HG03457 (cell line): ENCODE measurements around the gene CHI3L1.

Source experiments
- ATAC-seq: cut with Tn5 transposase; IDR thresholded peaks from one replicate; pipeline ENCODE4 v1.9.1; 2021; ENCODE audit warnings: moderate number of reproducible peaks; ENCODE audit not compliant: unreplicated experiment

Gene CHI3L1

DNA sequence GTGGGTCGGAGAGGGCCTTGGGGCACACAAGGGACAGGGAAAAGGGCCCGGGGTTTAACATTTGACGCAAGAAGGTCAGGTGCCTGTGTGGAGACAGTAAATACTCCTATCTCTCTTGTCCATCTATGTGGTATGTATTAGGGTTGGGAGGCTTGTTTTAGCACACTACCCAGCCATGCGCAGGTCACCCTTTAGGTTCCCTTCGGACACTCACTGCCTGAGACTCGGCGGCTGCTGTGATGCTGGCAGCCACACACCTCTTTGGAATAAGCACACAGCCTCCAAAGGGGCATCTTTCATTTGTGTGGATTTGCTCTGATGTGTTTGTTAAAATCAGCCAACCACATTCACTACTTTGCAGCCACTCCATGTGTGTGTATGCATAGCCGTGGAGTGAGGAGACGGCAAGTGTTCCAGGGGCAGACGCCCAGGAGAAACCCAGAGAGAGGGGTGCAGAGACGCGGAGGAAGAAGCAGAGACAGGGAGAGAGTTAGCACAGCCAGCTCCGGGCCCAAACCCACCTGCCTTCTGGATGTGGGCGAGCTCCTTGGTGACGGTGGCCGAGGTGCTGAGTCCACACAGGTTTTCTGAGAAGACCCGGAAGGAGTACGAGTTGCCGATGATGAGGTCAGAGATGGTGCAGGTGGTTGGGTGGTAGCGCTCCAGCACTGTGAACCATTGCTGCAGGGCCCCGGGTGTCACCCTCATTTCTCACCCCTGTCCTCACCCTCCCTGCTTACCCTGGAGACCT, 16.6 kb downstream of the CHI3L1 start:
- no peak for ATAC-seq

DNA sequence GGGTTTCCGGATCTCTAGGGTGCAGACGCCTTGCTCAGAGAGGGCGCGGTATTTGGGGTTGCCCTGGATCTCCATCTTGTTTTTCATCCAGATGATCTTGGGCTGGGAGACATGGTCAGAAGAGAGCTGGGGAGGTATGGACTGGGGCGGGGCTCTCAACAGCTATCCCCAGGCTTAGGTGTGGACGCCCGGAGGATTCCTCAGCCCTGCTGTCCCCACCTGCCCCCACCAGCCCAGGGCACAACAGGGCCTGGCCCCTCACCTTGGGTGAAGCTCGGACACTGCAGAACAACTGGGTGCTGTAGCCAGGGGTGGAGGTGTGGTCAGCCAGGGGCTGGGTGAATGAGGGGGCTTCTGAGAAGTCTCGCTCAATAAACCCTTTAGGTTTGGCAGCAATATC, 17.5 kb downstream of the CHI3L1 start:
- ATAC-seq: no peak

DNA sequence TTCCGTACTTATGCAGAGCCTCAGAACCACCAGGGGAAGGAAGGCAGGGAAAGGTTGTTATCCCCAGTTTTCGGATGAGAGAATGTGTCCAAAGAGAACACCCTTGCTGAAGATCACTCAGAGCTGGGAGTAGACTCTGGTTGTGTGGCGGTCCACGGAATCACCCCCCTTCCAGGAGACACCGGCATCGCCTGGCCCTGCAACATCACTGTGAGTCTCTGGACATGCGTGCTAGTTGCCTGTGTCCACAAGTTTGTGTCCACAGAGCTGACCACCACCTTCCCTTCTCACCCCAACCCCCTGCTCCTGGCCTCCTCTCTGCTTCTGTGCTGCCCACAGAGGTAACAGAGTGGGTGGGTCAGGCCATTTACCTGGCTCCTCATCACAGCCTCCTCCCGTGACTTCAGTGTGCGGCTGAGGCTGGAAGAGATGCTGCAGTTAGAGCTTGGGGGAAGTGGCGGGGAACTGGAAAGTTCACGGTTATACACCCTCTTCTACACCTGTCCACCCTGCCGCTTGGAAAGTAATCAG, 18.2 kb downstream of the CHI3L1 start:
- no peak for ATAC-seq

DNA sequence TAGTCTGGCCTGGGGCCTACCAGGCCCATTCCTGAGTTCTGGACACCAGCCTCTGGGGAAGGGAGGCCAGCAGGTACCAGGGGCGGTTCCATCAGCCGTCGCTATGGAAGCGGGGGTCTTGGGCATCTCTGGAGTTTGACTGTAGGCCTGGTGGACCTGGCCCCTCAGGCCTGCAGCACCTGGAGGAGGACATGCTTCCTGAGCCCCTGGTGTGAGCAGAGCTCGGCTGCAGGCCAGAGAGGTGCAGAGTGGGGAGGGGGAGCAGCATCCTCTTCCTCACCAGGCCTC, 18.6 kb downstream of the CHI3L1 start:
- no peak for ATAC-seq

DNA sequence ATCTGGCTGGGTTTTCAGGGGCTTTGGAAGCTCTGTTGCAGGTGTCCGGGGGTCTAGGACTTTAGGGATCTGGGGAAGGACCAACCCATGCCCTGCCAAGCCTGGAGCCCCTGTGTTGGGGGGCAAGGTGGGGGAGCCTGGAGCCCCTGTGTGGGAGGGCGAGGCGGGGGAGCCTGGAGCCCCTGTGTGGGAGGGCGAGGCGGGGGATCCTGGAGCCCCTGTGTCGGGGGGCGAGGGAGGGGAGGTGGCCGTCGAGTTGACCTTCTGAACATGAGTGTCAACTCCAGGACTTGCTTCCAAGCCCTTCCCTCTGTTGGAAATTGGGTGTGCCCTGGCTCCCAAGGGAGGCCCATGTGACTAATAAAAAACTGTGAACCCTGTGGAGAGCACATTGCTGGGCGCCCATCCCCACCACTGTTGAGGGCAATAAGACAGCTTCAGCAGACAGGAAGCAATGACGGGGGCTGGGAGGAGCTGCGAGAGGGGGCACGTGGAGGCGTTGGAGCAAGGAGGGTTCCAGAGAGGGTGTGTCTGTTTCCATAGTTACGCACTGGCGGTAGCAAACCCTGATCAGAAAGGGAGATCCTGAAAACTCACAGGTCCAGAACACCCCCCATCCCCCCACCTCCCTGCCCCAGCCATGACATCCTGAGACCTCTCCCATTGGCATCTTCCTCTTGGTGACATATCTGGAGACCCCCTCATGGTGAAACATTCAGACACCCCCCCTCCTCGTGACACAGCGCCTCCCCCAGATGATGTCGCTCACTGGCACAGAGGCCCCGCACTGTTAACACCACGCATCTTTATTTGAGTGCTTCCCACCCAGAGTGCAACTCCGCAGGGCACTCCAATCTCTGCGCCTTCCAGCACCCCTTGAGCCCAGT, 19.2 kb downstream of the CHI3L1 start:
- ATAC-seq: no peak

DNA sequence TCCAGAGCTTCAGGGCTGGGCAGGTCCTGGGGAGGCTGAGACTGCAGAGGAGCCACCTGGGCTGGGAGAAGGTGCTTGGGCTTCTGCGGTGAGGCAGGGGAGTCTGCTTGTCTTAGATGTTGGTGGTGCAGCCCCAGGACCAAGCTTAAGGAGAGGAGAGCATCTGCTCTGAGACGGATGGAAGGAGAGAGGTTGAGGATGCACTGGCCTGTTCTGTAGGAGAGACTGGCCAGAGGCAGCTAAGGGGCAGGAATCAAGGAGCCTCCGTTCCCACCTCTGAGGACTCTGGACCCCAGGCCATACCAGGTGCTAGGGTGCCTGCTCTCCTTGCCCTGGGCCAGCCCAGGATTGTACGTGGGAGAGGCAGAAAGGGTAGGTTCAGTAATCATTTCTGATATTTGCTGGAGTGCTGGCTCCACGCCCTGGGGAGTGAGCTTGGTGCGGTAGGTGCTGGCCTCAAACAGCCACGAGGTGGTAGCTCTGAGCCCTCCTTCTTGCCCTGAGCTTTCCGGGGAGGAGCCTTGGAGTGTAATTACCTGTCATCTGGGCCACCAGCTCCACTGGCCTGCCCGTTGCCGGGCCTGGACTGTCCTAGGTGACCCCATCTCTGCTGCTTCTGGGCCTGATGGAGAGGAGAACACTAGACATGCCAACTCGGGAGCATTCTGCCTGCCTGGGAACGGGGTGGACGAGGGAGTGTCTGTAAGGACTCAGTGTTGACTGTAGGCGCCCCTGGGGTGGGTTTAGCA, 20.1 kb downstream of the CHI3L1 start:
- no peak for ATAC-seq

DNA sequence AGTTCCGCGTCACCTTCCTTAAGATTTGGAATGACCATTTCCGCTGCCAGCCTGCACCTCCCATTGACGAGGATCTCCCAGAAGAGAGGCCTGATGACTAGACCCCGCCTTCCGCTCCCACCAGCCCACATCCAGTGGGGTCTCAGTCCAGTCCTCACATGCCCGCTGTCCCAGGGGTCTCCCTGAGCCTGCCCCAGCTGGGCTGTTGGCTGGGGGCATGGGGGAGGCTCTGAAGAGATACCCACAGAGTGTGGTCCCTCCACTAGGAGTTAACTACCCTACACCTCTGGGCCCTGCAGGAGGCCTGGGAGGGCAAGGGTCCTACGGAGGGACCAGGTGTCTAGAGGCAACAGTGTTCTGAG, 20.7 kb downstream of the CHI3L1 start:
- no peak for ATAC-seq

DNA sequence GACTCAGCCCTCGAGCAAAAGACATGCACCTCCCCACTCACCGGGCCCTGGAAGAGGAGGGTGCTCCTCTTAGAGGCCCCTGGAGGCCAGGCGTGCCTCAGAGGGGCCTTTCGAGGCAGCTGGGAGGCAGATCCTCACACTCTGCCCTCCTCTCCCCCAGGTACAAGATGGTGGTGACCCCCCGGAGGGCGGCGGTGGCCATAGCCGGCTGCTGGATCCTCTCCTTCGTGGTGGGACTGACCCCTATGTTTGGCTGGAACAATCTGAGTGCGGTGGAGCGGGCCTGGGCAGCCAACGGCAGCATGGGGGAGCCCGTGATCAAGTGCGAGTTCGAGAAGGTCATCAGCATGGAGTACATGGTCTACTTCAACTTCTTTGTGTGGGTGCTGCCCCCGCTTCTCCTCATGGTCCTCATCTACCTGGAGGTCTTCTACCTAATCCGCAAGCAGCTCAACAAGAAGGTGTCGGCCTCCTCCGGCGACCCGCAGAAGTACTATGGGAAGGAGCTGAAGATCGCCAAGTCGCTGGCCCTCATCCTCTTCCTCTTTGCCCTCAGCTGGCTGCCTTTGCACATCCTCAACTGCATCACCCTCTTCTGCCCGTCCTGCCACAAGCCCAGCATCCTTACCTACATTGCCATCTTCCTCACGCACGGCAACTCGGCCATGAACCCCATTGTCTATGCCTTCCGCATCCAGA, 21.3 kb downstream of the CHI3L1 start:
- no peak for ATAC-seq

DNA sequence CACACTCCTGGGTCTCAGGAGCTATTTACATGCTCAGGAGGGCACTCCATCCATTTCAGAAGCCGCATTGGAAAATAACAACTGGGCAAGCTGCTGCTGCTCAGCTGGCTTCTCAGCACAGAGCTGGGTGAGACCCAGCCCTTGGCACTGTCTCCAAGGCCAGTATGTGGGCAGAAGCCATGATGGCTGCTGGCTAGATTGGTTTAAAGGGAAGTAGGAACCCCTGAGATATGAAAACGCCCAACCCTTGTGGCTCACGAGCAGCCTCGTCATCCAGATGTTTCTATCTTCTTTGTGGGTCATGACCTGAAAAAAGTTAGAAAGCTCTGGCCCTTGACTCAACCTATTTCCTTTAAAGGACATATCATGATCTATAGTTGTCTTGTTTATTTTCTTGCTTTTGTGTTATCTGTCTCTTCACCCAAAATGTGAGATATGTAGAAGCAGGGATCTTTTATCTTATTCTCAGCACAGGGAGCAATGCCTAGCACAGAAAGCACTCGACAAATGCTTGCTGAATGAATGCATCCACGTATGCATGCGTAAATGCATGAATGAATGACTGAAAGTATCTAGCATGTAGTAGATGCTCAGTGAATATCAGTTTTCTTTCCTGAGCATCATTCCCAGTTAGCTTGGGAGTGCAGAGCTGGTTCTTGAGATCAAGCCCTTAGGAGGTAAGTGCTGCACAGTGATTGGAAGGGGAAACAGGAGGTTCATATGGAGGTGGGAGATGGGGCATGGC, 22.4 kb downstream of the CHI3L1 start:
- no peak for ATAC-seq

DNA sequence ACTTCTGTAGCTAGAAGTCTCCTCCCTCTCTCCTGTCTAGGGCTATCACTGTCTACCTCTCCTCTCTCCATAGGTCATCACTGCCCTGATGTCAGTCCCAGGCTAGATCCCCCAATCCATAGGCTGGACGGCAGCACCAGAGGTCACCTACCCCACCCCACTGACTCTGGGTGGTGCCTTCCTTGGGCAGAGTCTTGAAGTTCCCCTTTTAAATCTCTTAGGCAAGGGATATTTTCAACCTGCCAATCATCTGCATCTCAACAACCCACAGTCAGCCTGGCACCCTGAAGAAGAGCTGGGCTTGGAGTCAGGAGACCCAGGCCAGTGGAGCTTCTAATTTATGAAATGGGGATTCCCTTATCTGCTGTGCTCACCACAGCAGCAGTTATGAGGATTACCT, 24.1 kb downstream of the CHI3L1 start:
- no peak for ATAC-seq

DNA sequence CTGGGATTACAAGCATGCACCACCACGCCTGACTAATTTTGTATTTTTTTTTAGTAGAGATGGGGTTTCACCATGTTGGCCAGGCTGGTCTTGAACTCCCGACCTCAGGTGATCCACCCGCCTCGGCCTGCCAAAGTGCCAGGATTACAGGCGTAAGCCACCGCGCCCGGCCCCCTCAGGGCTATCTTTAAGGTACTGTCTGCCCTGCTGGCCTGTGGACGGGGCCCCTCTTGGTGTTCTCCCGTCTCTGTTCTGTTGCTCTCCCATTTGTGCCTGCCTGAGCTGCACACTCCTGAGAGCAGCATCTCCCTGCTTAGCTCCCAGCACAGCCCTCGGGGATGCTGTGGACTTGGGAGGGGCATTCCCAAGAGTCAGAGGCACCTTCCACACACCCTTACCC, 24.8 kb downstream of the CHI3L1 start:
- no peak for ATAC-seq

DNA sequence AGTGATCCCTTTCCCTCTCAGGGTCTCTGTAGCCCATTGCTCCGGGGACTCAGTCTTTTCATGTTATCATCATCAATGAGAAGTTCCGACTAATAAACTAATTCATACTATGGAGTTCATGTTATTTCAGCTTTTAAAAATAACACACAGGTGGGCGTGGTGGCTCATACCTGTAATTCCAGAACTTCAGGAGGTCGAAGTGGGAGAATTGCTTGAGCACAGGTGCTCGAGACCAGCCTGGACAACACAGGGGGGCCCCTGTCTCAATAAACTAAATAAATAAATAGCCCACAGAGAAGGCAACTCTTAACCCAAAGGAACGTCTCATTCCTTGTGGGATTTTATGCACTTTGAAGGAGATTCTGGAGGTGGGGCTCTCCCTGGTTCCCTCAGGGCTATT, 25.3 kb downstream of the CHI3L1 start:
- no peak for ATAC-seq

DNA sequence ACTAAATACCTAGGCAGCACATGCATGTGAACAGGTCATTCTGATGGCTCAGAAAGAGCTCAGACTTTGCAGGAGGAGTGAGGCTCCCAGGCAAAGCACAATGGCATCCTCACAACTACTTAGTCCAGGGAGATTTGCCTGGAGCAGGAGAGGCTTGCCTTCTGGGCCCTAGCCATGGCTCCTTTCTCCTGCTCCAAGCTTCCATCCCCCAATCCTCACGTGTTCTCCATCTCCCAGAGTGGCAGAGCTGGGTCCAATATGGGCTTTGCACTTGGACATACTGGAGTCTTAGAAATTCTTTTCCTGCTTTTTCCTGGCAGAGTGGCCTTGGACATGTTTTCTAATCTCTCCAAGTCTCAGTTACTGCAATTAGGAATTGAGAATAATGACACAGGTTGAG, 26.7 kb downstream of the CHI3L1 start:
- ATAC-seq: no peak

DNA sequence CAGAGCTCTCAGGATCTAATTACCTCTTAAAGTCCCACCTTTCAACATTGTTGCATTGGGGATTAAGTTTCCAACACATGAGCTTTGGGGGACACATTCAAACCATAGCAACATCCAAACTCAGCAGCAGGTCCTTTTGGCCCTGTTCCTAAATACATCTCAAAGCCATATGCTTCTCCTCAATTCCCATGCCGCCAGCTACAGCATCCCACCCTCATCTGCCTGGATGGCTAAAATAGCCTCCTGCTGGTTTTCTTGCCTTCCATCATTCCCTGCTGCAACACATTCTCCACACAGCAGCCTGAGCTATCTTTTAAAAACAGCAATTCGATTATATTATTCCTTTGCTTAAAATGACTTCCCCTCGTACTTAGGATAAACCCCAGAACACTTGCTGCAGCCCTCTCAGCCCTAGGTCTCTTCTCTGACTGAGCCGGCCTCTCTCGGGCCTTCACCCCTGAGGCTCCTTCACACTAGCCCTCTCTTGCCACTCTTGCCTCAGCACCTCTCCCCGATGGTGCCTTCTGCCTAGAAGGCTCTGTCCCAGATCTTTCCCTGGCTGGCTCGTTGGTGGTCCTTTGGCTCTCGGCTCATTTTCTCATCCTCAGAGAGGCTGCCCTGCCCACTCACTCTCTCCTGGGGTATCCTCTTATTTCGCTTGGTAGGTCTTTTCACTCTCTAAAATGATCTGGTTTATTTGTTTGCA, 27.4 kb downstream of the CHI3L1 start:
- no peak for ATAC-seq

DNA sequence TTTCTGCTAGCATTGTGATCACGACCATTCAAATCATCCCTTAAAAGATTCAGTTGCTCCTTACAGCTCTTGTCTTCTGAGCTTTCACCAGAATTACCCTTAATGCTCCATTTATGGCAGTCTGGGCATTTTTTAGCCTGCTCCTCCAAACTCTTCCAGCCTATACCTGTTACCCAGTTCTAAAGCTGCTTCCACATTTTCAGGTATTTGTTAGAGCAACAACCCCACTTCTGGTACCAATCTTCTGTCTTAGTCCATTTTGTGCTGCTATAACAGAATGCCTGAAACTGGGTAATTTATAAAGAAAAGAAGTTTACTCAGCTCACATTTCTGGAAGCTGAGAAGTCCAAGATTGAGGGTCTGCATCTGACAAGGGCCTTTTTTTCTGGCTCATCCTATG, 28.1 kb downstream of the CHI3L1 start:
- no peak for ATAC-seq

DNA sequence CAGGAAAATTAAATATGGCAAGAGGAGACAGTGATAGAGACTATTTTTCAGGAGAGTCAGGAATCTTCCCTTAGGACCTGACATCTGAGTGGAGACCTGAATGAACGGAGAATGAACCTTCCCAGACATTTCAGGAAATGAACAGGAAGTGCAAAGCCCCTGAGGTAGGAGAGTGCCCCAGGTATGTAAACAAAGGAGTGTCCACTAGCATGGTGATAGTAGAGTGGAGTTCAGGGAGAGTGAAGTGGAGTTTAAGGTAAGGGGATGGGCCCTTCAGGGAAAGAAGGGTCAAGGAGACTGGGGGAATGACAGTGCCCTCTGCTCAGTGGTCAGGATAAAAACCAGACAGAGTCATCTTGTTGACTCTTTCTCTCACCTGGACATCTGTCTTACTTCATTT, 30.2 kb downstream of the CHI3L1 start:
- no peak for ATAC-seq

DNA sequence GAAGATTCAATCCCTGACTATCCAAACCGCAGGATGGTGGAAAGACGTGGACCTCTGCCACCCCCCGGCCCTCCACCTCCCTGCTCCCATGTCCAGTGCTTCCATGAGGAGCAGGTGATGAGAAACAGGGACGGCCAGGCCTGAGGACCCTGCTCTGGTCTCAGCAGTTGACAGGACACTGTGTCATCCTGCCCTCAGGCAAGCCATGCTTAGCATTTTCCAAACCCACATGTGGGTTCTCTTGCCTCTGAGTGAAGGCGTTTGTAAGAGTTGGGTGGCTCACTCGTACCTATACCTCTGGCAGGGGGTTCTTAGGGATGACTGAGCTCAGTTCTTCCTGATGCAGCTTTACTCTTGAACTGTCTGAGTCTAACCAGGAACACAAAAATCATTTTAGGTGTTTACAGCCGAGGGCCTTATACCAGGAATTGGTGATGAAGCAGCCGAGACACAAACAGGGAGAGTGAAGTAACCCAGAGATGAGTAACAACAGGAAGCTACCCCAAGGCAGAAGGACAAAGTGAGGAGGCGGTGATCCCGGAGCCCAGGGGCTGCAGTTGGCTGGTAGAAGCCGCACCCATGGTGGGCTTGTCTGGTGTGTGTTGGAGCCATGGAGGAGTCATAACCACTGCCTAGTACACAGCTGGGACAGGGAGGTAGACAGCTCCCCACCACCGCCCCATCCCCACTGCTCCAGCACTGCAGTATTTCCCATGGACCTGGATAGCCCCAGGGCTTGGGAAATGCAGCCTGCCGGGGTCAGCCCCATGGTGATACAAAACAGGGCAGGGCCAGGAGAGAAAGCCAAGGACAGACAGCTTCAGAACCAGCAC, 32.3 kb downstream of the CHI3L1 start:
- no peak for ATAC-seq

DNA sequence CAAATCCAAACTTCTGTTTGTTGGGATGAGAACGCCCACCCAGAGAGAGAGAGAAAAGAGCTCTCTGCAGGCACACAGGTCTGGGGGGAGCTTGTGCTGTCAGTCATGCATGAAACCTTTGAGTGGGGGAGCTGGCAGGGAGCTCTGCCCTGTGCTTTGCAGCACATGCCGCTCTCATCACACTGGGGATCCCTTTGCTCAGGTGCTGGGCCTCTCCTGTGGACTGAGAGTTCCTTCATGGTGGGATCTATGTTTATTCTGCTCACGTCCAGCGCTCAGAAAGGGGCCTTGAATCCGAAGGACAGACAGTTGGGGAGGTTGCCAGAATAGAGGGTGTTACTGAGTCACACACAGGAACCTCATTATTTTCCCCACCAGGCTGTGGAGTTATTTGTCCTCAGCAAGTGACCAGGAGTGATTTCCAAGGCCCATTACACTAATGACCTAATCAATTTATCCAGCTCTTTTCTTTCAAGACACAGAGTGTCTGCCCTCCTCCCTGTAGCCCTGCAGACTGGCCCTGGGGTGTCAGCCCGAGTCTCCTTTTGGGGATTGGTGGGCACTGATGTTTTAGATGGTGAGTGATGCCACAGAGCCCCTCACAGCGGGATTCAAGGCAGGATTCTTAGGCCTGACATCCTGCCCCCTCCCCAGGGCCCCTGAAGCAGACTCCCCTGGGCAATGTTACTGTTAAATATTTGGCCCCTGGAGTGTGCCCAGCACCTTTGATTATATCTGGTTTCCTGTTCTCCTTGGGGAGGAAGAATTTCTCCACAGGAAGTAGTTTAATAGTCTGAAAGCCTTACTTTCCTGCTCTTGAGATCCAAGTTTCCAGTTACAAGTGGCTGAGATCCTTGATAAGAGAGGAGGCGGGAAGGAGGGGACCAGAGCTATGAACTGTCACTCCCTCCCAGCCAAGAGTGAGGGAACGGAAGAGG, 33.2 kb downstream of the CHI3L1 start:
- no peak for ATAC-seq
